ENCODE measurements around the gene QRSL1.
A peak's percentile ranks its signal among the peaks of the same experiment; 100 is the strongest.

The QRSL1 gene

DNA sequence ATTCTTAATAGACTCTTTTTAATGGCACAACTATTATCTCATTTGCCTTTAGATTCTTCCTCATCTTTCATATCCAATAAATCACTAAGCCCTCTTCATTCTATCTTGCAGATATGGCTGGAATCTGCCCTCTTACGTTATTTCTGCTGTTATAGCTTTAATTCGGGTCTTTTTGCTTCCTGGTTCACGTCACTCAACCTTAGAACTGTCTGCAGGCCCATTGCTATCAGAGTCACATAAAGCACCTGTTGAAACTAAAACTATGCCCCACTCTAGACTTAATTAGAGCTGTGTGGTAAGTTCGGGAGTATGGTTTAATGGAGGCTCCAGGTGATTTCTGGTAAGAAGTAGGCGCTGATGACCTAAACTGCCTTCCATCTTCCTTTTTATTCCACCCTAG is 988 bp downstream of the QRSL1 start:
- H2AFZ ChIP-seq (ENCODE audit: low read depth, low read length, severe bottlenecking): no peak overlapping the region
- H3K27ac ChIP-seq (ENCODE audit: low read depth, low read length): peak overlapping the region; percentile 94
- no peaks in the 10 kb centered on the region for H3K27me3 ChIP-seq (ENCODE audit: low read length)
- H3F3A ChIP-seq (ENCODE audit: insufficient read depth): peaks cover 60% of the 10 kb centered on the region
- no peaks in the 10 kb centered on the region for H3K36me3 ChIP-seq (ENCODE audit: low read length)
- H3K79me2 ChIP-seq (ENCODE audit: insufficient read depth, low read length): peaks cover 85% of the 10 kb centered on the region
- H3K9me3 ChIP-seq (ENCODE audit: insufficient read depth, low read length): no peaks in the 10 kb centered on the region
- H3K4me3 ChIP-seq (ENCODE audit: insufficient read depth, low read length, poor library complexity, severe bottlenecking): peak overlapping the region; percentile 83
- H4K20me1 ChIP-seq (ENCODE audit: low read depth, low read length): no peaks in the 10 kb centered on the region
- TF ChIP-seq EZH2phosphoT487 (conservative IDR thresholded peaks at IDR 0.05; ENCODE audit: low read length) (no peak), CTCF (IDR thresholded peaks at IDR 0.05; ENCODE audit: insufficient read depth, low read length, poor library complexity, severe bottlenecking) (no peak)
- H3K4me2 ChIP-seq (ENCODE audit: low read depth, low read length, poor library complexity, severe bottlenecking): peak overlapping the region; percentile 100
- H3K9ac ChIP-seq (ENCODE audit: low read length): peak overlapping the region; percentile 87
- H3K9me2 ChIP-seq (replicated peaks; ENCODE audit: insufficient read depth, low read length): no peaks in the 10 kb centered on the region

- no peaks in the 10 kb centered on the region for H3K36me3 ChIP-seq (ENCODE audit: low read length)
- no peaks in the 10 kb centered on the region for H4K20me1 ChIP-seq (ENCODE audit: low read depth, low read length)
- H3F3A ChIP-seq (ENCODE audit: insufficient read depth): peaks cover 65% of the 10 kb centered on the region
- H3K9me3 ChIP-seq (ENCODE audit: insufficient read depth, low read length): no peaks in the 10 kb centered on the region
- H3K4me3 ChIP-seq (ENCODE audit: insufficient read depth, low read length, poor library complexity, severe bottlenecking): peak overlapping the region; percentile 36
- H3K27me3 ChIP-seq (ENCODE audit: low read length): no peaks in the 10 kb centered on the region
- H3K27ac ChIP-seq (ENCODE audit: low read depth, low read length): peak overlapping the region; percentile 81
- TF ChIP-seq CTCF (IDR thresholded peaks at IDR 0.05; ENCODE audit: insufficient read depth, low read length, poor library complexity, severe bottlenecking): no peak
- no peak for TF ChIP-seq EZH2phosphoT487 (conservative IDR thresholded peaks at IDR 0.05; ENCODE audit: low read length)
- no peak overlapping the region for H2AFZ ChIP-seq (ENCODE audit: low read depth, low read length, severe bottlenecking)
- H3K9me2 ChIP-seq (replicated peaks; ENCODE audit: insufficient read depth, low read length): no peaks in the 10 kb centered on the region
- H3K79me2 ChIP-seq (ENCODE audit: insufficient read depth, low read length): peaks cover 90% of the 10 kb centered on the region
- peak overlapping the region; percentile 87 for H3K9ac ChIP-seq (ENCODE audit: low read length)
- peak overlapping the region; percentile 100 for H3K4me2 ChIP-seq (ENCODE audit: low read depth, low read length, poor library complexity, severe bottlenecking)
These were observed 2.0 kb downstream of the QRSL1 start for GRCh38 chr6:106631346-106631745.

- Histone ChIP-seq H3K9me2 (replicated peaks; ENCODE audit: insufficient read depth, low read length) (no peaks in the 10 kb centered on the region), H3K9ac (ENCODE audit: low read length) (no peak overlapping the region), H4K20me1 (ENCODE audit: low read depth, low read length) (no peaks in the 10 kb centered on the region), H3K4me3 (ENCODE audit: insufficient read depth, low read length, poor library complexity, severe bottlenecking) (no peak overlapping the region), H3K27ac (ENCODE audit: low read depth, low read length) (peak overlapping the region; percentile 96), H3K4me2 (ENCODE audit: low read depth, low read length, poor library complexity, severe bottlenecking) (peak overlapping the region; percentile 22), H3K9me3 (ENCODE audit: insufficient read depth, low read length) (no peaks in the 10 kb centered on the region), H3K36me3 (ENCODE audit: low read length) (no peaks in the 10 kb centered on the region), H3K27me3 (ENCODE audit: low read length) (no peaks in the 10 kb centered on the region), H3F3A (ENCODE audit: insufficient read depth) (peaks cover 63% of the 10 kb centered on the region), H2AFZ (ENCODE audit: low read depth, low read length, severe bottlenecking) (no peak overlapping the region), H3K79me2 (ENCODE audit: insufficient read depth, low read length) (peaks cover 98% of the 10 kb centered on the region)
- TF ChIP-seq CTCF (IDR thresholded peaks at IDR 0.05; ENCODE audit: insufficient read depth, low read length, poor library complexity, severe bottlenecking) (no peak), EZH2phosphoT487 (conservative IDR thresholded peaks at IDR 0.05; ENCODE audit: low read length) (no peak)
These were observed 5.2 kb downstream of the QRSL1 start for GRCh38 chr6:106634565-106634964.

Measured in SU-DHL-6 (cell line).